DOHH2 (cell line): Measurements from ENCODE around the gene ZAR1.

Experiments
- EZH2phosphoT487 ChIP-seq: fragments of 200-600 bp; sonication (generic); IDR thresholded peaks from 2 replicates; pipeline ENCODE4 v1.6.1; 2017; ENCODE audit warnings: borderline replicate concordance, mild to moderate bottlenecking, antibody characterized with exemption, low read length, moderate library complexity, mixed read lengths
- TF ChIP-seq, protein P1 (sequence below): fragments of 200-600 bp; sonication (generic); IDR thresholded peaks from one replicate; pipeline ENCODE4 v1.5.1; 2014; ENCODE audit warnings: antibody characterized with exemption, mild to moderate bottlenecking, low read depth, low read length; ENCODE audit not compliant: poor library complexity, severe bottlenecking

DNA sequence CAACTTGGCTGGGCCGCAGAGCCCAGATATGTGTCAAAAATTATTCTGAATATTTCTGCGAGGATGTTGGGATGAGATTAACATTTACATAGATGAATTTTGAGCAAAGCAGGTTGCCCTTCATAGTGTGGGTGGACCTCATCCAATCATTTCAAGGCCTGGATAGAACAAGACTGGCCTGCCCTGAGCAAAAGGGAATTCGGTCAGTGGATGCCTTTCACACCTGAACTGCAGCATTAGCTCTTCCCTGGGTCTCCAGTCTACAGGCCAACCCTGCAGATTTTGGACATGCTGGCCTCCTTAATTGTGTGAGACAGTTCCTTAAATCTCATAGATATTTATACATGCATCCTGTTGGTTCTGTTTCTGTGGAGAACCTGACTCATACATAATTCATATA is 39.3 kb upstream of the ZAR1 start:
- TF ChIP-seq, protein P1, sequence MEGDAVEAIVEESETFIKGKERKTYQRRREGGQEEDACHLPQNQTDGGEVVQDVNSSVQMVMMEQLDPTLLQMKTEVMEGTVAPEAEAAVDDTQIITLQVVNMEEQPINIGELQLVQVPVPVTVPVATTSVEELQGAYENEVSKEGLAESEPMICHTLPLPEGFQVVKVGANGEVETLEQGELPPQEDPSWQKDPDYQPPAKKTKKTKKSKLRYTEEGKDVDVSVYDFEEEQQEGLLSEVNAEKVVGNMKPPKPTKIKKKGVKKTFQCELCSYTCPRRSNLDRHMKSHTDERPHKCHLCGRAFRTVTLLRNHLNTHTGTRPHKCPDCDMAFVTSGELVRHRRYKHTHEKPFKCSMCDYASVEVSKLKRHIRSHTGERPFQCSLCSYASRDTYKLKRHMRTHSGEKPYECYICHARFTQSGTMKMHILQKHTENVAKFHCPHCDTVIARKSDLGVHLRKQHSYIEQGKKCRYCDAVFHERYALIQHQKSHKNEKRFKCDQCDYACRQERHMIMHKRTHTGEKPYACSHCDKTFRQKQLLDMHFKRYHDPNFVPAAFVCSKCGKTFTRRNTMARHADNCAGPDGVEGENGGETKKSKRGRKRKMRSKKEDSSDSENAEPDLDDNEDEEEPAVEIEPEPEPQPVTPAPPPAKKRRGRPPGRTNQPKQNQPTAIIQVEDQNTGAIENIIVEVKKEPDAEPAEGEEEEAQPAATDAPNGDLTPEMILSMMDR = no peak
- no peak for TF ChIP-seq EZH2phosphoT487
